Left ventricle myocardium superior (tissue), 1 donor: ENCODE results near the gene CORIN. TPM values are rescaled to one million over a fixed set of nuclear protein-coding genes. Genes with fewer than 3 reads are reported as not detected.

ENCODE experiments used
- ATAC-seq: fragments of 200-7000 bp; cut with Tn5 transposase; one replicate; pipeline ENCODE4 v1.9.1; 2020; ENCODE audit warnings: mild to moderate bottlenecking, moderate library complexity
- DNase-seq: peaks from one replicate; pipeline ENCODE4 v3.0.0-alpha.2; 2020
- intact Hi-C: fragments of 100-400 bp; cut with micrococcal nuclease; formaldehyde crosslinking; loops from one replicate; pipeline ENCODE4 v1.11.0; 2022
- total RNA-seq: library from RNA; stranded (reverse); fragmentation: NEBNext Ultra II Directional; extraction: Animal tissue kit (Norgen Biotek cat#: 25700); gene quantifications from one replicate; pipeline ENCODE4 v1.2.1, GENCODE V29; 2021
- donor health status: DM: no; HTN: yes; CAD: no; lungs with severe emphysema.

CORIN gene
- total RNA-seq, 1 donor from 2014 or later, result 96.8 TPM

- DNase-seq, result peak; percentile 89
- peak; percentile 93 for ATAC-seq
- intact Hi-C loops, result loop anchor here (2.0 kb wide), 1 partner anchor 132 kb away; no protein-coding TSS in a partner anchor
Observed at GRCh38 chr4:47836641-47837093, 1.2 kb downstream of the CORIN start.

GRCh38 chr4:47835494-47835893 is 2.4 kb downstream of the CORIN start:
- ATAC-seq (no peak), DNase-seq (no peak)
- intact Hi-C loops, result no loop called here

- ATAC-seq, result peak; percentile 45
- peak; percentile 38 for DNase-seq
- intact Hi-C loops, result no loop called here
Observed at GRCh38 chr4:47831026-47831679, 6.7 kb downstream of the CORIN start.

GRCh38 chr4:47830265-47831025 is 7.4 kb downstream of the CORIN start:
- intact Hi-C loops, result no loop called here
- ATAC-seq, result no peak
- no peak for DNase-seq

- intact Hi-C loops, result loop anchor here (10.0 kb wide), 1 partner anchor 85 kb away; no protein-coding TSS in a partner anchor
- ATAC-seq (peak; percentile 72), DNase-seq (no peak)
Observed at GRCh38 chr4:47829438-47829837, 8.4 kb downstream of the CORIN start.

- DNase-seq, result no peak
- ATAC-seq, result no peak
- intact Hi-C loops, result loop anchor here (10.0 kb wide), 1 partner anchor 83 kb away; no protein-coding TSS in a partner anchor
Observed at GRCh38 chr4:47827343-47828047, 10.4 kb downstream of the CORIN start.

GRCh38 chr4:47824840-47825239 is 13.0 kb downstream of the CORIN start:
- intact Hi-C loops, result loop anchor here (10.0 kb wide), 1 partner anchor 80 kb away; no protein-coding TSS in a partner anchor
- ATAC-seq (peak; percentile 92), DNase-seq (peak; percentile 78)

- DNase-seq (no peak), ATAC-seq (no peak)
- intact Hi-C loops, result no loop called here
Observed at GRCh38 chr4:47819178-47819577, 18.7 kb downstream of the CORIN start.

GRCh38 chr4:47817275-47817674 is 20.6 kb downstream of the CORIN start:
- ATAC-seq (no peak), DNase-seq (no peak)
- intact Hi-C loops, result no loop called here

GRCh38 chr4:47816748-47817147 is 21.1 kb downstream of the CORIN start:
- no peak for ATAC-seq
- intact Hi-C loops, result no loop called here

GRCh38 chr4:47814618-47815295 is 23.1 kb downstream of the CORIN start:
- ATAC-seq (peak; percentile 23), DNase-seq (no peak)
- intact Hi-C loops, result no loop called here

More at GRCh38 chr4:47816748-47817147, 21.1 kb downstream of the CORIN start:
- DNase-seq, result no peak

GRCh38 chr4:47809654-47810203 is 28.1 kb downstream of the CORIN start:
- ATAC-seq, result no peak

GRCh38 chr4:47804598-47804997 is 33.3 kb downstream of the CORIN start:
- DNase-seq, result no peak
- intact Hi-C loops, result no loop called here
- ATAC-seq, result no peak

More at GRCh38 chr4:47809654-47810203, 28.1 kb downstream of the CORIN start:
- DNase-seq, result no peak
- intact Hi-C loops, result no loop called here

GRCh38 chr4:47801481-47802002 is 36.3 kb downstream of the CORIN start:
- ATAC-seq (peak; percentile 51), DNase-seq (no peak)
- intact Hi-C loops, result no loop called here

- intact Hi-C loops, result no loop called here
- DNase-seq, result no peak
- ATAC-seq, result no peak
Observed at GRCh38 chr4:47798165-47798564, 39.7 kb downstream of the CORIN start.

- ATAC-seq, result no peak
- intact Hi-C loops, result no loop called here
- no peak for DNase-seq
Observed at GRCh38 chr4:47791965-47792364, 45.9 kb downstream of the CORIN start.

- no peak for ATAC-seq
- intact Hi-C loops, result no loop called here
- no peak for DNase-seq
Observed at GRCh38 chr4:47790105-47790504, 47.8 kb downstream of the CORIN start.

- DNase-seq (no peak), ATAC-seq (no peak)
- intact Hi-C loops, result no loop called here
Observed at GRCh38 chr4:47788126-47788525, 49.7 kb downstream of the CORIN start.

GRCh38 chr4:47786958-47787370 is 50.9 kb downstream of the CORIN start:
- intact Hi-C loops, result no loop called here
- DNase-seq (no peak), ATAC-seq (no peak)
